ENCODE data around the gene ACAD8. TPM values are rescaled to one million over a fixed set of nuclear protein-coding genes. Genes with fewer than 3 reads are reported as not detected.
A peak's percentile ranks its signal among the peaks of the same experiment; 100 is the strongest.
"Not testable (repeated sequence)": the region's sequence is repeated elsewhere in the genome, so short reads cannot be mapped to it uniquely, and the experiment has no call there.

ACAD8 gene
- total RNA-seq, 1 donor from 2014 or later, result 20.0 TPM

DNA sequence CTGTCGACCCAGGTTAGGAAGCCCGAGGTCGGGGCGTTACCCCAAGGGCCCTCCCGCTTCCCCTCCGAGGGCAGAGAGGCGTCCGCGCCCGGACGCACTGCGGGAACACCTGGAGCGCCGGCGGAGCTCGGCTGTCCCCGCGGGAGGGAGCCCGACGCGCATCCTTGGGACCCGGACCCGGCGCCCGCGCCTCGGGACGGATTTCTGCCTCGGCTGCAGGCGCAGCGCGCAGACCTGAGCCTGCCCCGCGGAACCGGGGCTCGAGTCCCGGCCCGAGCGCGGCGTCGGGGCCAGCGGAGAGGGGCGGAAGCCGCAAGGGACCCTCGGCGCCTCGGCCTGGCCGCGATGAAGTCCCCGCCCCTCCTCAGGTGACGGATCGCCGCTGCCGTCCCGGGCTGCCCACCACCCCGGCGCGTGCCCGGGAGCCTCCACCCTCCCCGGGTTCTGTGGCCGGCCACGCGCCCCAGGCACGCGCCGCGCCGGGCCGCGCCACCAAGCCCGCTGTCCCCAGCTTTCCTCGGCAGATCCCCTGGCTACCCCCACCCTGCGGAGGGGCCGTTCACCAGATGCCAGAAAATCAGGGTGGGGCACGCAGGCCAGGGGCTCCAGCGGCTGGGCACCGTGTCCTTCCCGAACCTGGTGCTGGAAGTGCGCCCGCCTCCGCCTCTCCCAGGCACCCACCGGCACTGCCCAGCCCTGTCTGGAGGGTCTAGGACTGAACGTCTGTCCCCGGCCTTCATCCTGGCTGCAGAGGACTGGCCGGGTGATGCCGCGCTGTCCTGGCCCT, 23.2 kb downstream of the ACAD8 start:
- peak overlapping the region; percentile 3 for H3K4me3 ChIP-seq (ENCODE audit: low read depth, low read length)
- no peaks in the 10 kb centered on the region for H3K36me3 ChIP-seq (ENCODE audit: control insufficient read depth, insufficient read depth, low read length)
- DNase-seq (ENCODE audit: low read depth), result no peak
- peaks cover 53% of the 10 kb centered on the region for H3K27me3 ChIP-seq (ENCODE audit: control insufficient read depth, insufficient read depth, low read length)
- TF ChIP-seq, protein P1, sequence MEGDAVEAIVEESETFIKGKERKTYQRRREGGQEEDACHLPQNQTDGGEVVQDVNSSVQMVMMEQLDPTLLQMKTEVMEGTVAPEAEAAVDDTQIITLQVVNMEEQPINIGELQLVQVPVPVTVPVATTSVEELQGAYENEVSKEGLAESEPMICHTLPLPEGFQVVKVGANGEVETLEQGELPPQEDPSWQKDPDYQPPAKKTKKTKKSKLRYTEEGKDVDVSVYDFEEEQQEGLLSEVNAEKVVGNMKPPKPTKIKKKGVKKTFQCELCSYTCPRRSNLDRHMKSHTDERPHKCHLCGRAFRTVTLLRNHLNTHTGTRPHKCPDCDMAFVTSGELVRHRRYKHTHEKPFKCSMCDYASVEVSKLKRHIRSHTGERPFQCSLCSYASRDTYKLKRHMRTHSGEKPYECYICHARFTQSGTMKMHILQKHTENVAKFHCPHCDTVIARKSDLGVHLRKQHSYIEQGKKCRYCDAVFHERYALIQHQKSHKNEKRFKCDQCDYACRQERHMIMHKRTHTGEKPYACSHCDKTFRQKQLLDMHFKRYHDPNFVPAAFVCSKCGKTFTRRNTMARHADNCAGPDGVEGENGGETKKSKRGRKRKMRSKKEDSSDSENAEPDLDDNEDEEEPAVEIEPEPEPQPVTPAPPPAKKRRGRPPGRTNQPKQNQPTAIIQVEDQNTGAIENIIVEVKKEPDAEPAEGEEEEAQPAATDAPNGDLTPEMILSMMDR (IDR thresholded peaks at IDR 0.05; ENCODE audit: insufficient read depth, low read length, poor library complexity, severe bottlenecking), result no peak

DNA sequence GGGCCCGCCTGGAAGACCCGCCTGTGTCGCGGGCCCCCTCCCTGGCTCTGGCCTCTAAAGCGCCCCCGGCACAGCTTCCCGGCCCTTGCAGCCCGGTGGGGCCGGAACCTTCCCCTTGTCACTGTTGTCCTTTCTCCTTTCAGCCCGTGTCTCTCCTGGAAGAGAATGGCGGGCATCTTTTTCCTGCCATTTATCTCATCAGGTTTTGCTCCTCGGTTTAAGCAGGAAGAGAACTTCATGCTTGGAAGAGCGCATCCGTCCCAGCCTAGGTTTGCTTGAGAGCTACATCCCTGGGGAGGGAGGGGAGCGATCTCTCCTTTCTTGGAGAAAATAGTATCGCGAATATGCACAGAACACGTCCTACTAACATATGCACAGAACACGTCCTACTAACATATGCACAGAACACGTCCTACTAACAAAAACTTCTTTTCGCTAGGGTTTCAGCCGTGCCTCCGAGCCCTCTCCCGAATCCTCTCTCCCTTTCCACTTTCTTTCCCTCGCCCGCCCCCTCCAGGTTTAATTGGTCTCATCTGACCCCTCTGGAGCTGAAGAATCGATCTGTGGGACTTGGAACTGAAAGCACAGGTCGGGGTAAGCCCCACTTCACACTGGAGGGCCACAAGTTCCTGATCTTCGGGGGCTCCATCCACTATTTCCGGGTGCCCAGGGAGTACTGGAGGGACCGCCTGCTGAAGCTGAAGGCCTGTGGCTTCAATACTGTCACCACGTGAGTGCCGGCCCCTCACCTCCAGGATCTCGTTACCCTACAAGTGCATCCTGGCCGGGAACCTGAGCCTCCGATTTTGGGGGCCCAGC, 24.0 kb downstream of the ACAD8 start:
- Histone ChIP-seq H3K27me3 (ENCODE audit: control insufficient read depth, insufficient read depth, low read length) (peaks cover 46% of the 10 kb centered on the region), H3K36me3 (ENCODE audit: control insufficient read depth, insufficient read depth, low read length) (no peaks in the 10 kb centered on the region), H3K4me3 (ENCODE audit: low read depth, low read length) (no peak overlapping the region)
- DNase-seq (ENCODE audit: low read depth), result no peak
- TF ChIP-seq, protein P1 (IDR thresholded peaks at IDR 0.05; ENCODE audit: insufficient read depth, low read length, poor library complexity, severe bottlenecking), result no peak

DNA sequence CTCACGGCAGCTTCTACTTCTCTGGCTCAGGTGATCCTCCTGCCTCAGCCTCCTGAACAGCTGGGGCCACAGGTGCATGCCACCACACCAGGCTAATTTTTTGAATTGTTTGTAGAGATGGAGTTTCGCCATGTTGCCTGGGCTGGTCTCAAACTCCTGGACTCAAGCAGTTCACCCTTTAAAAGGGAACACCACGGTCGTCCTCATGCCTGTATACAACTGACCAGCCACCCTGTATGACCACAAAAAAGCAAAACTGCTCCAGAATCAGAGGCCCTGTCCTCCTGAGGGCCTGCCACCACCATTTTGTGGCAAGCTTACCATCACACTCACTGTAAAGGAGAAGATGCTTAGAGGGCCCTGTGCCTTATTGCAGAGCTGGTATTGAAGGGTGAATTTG, 25.0 kb downstream of the ACAD8 start:
- TF ChIP-seq, protein P1 (IDR thresholded peaks at IDR 0.05; ENCODE audit: insufficient read depth, low read length, poor library complexity, severe bottlenecking), result no peak
- H3K27me3 ChIP-seq (ENCODE audit: control insufficient read depth, insufficient read depth, low read length), result peaks cover 39% of the 10 kb centered on the region
- no peak for DNase-seq (ENCODE audit: low read depth)
- no peak overlapping the region for H3K4me3 ChIP-seq (ENCODE audit: low read depth, low read length)
- no peaks in the 10 kb centered on the region for H3K36me3 ChIP-seq (ENCODE audit: control insufficient read depth, insufficient read depth, low read length)

DNA sequence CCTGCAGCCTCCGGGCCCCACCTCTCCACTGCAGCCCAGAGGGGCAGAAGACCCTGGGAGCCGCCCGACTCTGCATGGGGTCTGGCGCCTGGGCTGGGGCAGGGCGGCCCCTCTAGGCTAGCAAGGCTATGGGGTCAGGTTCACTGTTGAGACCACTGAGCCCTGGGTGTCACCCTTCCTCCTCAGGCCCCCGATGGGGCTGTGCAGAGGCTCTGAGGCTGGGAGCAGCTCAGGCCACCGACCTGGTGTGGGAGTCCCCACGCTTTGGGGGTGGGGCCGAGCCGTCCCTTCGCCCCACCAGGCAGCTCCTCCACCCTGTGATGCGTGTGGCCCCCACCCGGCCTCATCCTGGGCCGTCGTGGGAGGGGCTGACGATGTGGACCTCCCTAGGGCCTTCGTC, 28.3 kb downstream of the ACAD8 start:
- not testable (repeated sequence) for DNase-seq (ENCODE audit: low read depth); H3K4me3 ChIP-seq (ENCODE audit: low read depth, low read length); H3K36me3 ChIP-seq (ENCODE audit: control insufficient read depth, insufficient read depth, low read length)
- H3K27me3 ChIP-seq (ENCODE audit: control insufficient read depth, insufficient read depth, low read length), result peaks cover 19% of the 10 kb centered on the region

DNA sequence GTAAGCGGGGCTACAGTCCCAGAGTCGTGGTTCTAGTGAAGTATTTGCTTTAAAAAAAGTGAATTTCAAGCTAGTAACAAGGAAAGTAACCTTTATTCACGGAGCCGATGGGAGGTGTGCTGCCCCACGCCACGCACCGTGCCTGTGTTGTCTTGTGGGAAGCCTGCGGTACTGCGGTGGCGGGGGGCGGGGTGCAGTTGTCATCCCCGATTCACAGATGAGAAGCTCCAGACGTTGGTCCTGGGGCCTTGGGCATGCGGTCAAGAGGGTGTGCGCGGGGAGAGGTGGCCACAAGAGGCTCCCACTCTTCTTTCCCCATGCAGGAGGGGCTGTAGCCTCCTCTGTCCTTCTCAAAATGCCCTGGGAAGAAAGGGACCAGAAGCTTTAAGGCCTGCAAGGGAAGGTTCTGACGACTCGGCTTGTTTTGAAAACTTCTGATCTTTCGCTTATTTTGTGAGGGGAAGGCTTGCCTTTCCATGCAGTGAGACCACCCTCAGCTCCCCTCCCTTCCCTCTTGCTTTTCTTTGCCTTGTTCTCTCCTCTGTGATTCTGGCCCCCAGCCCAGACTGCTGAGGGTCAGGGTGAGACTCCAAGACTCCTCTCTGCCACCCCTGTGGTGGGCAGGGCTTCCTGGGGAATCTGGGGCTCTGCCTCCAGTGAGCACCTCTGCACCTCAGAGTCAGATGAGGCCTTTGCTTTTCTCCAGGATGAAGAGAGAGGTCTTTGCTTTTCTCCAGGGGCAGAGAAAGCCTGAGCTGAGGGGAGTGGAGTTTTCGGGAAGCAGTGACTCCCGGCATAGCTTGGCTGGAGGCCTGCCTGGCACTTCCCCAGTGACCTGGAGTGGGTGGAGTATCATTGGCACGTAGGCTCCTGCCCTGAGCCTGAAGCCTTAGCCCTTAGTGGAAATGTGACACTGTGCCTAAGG, 29.0 kb downstream of the ACAD8 start:
- H3K36me3 ChIP-seq (ENCODE audit: control insufficient read depth, insufficient read depth, low read length), result no peaks in the 10 kb centered on the region
- no peak overlapping the region for H3K4me3 ChIP-seq (ENCODE audit: low read depth, low read length)
- no peak for DNase-seq (ENCODE audit: low read depth)
- TF ChIP-seq, protein P1 (IDR thresholded peaks at IDR 0.05; ENCODE audit: insufficient read depth, low read length, poor library complexity, severe bottlenecking), result no peak
- H3K27me3 ChIP-seq (ENCODE audit: control insufficient read depth, insufficient read depth, low read length), result peaks cover 12% of the 10 kb centered on the region
